LNCaP clone FGC (cell line): ENCODE data around the gene PPM1L.

Experiments used
- DNase-seq: peaks from one replicate; pipeline ENCODE4 v3.0.0-alpha.2; 2011; ENCODE audit warnings: low read depth
- H3K4me3 ChIP-seq: 2 replicates; pipeline ENCODE4 v1.5.1; 2011; ENCODE audit warnings: mild to moderate bottlenecking, low read depth, low read length, control low read depth
- TF ChIP-seq, protein P1 (sequence below): IDR thresholded peaks from 2 replicates; pipeline ENCODE4 v1.5.1; 2012; ENCODE audit warnings: mild to moderate bottlenecking; ENCODE audit not compliant: control insufficient read depth, insufficient read depth; ENCODE audit errors: extremely low read depth

PPM1L gene

GRCh38 chr3:161070980-161071663, 315.1 kb downstream of the PPM1L start:
- H3K4me3 ChIP-seq: no peak overlapping the region
- TF ChIP-seq, protein P1, sequence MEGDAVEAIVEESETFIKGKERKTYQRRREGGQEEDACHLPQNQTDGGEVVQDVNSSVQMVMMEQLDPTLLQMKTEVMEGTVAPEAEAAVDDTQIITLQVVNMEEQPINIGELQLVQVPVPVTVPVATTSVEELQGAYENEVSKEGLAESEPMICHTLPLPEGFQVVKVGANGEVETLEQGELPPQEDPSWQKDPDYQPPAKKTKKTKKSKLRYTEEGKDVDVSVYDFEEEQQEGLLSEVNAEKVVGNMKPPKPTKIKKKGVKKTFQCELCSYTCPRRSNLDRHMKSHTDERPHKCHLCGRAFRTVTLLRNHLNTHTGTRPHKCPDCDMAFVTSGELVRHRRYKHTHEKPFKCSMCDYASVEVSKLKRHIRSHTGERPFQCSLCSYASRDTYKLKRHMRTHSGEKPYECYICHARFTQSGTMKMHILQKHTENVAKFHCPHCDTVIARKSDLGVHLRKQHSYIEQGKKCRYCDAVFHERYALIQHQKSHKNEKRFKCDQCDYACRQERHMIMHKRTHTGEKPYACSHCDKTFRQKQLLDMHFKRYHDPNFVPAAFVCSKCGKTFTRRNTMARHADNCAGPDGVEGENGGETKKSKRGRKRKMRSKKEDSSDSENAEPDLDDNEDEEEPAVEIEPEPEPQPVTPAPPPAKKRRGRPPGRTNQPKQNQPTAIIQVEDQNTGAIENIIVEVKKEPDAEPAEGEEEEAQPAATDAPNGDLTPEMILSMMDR: no peak
- DNase-seq: no peak

GRCh38 chr3:161072211-161072621, 316.2 kb downstream of the PPM1L start:
- TF ChIP-seq, protein P1: no peak
- no peak for DNase-seq
- H3K4me3 ChIP-seq: no peak overlapping the region

DNA sequence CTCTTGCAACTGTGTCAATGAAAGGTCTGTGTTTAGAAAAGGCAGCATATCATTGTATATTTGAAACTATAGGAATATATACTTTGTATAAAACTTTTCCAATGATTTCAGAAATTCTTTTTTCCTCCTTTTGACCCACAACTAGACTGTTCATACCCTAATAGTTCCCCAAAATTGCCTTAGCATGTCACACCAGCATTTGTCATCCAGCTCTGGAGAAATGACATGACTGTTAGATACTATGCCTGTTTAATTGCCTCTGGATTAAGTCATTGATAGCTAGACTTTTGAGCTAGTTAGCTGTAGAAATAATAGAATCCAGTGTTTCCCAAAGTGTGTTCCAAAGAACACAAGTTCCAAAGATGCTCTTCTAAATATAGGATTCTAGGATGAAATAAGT, 316.7 kb downstream of the PPM1L start:
- TF ChIP-seq, protein P1: no peak
- no peak overlapping the region for H3K4me3 ChIP-seq
- no peak for DNase-seq

GRCh38 chr3:161073181-161073580, 317.1 kb downstream of the PPM1L start:
- DNase-seq: no peak
- H3K4me3 ChIP-seq: no peak overlapping the region
- TF ChIP-seq, protein P1: no peak

GRCh38 chr3:161081633-161082032, 325.6 kb downstream of the PPM1L start:
- no peak for DNase-seq
- H3K4me3 ChIP-seq: no peak overlapping the region
- TF ChIP-seq, protein P1: no peak

GRCh38 chr3:161082063-161082462, 326.0 kb downstream of the PPM1L start:
- no peak for DNase-seq
- TF ChIP-seq, protein P1: no peak
- H3K4me3 ChIP-seq: no peak overlapping the region

- no peak for DNase-seq
- H3K4me3 ChIP-seq: no peak overlapping the region
- TF ChIP-seq, protein P1: no peak
These were observed 327.1 kb downstream of the PPM1L start for GRCh38 chr3:161083131-161083530.
